Activated CD4-positive, alpha-beta T cell treated with anti-CD3 and anti-CD28 coated beads for 36 hours (primary cell): Measurements from ENCODE around the gene PRDM16. TPM values are rescaled to one million over a fixed set of nuclear protein-coding genes. Genes with fewer than 3 reads are reported as not detected.

ENCODE experiments used
- ATAC-seq: fragments of 200-7000 bp; cut with Tn5 transposase; one replicate; pipeline ENCODE4 v1.10.0; 2021; ENCODE audit warnings: mild to moderate bottlenecking, moderate library complexity
- CTCF ChIA-PET: fragments of 350-600 bp; sonication (Branson Sonifier 250); formaldehyde crosslinking; loops from one replicate; lab custom pipeline; 2021; ENCODE audit warnings: antibody characterized with exemption; lab: Charles Lee
- POLR2A ChIA-PET: fragments of 350-600 bp; sonication (Branson Sonifier 250); formaldehyde crosslinking; loops from one replicate; lab custom pipeline; 2021; ENCODE audit warnings: antibody characterized with exemption, inconsistent platforms; lab: Charles Lee
- DNase-seq: peaks from one replicate; pipeline ENCODE4 v3.0.0-alpha.2; 2020
- H3K27ac Mint-ChIP-seq: one replicate; pipeline ENCODE4 v1.8.0; 2021; ENCODE audit warnings: mixed read lengths
- H3K27me3 Mint-ChIP-seq: one replicate; pipeline ENCODE4 v1.8.0; 2021; ENCODE audit warnings: mixed read lengths
- H3K36me3 Mint-ChIP-seq: one replicate; pipeline ENCODE4 v1.8.0; 2021; ENCODE audit warnings: low read depth, mixed read lengths
- H3K4me1 Mint-ChIP-seq: one replicate; pipeline ENCODE4 v1.8.0; 2021; ENCODE audit warnings: mixed read lengths
- H3K4me3 Mint-ChIP-seq: one replicate; pipeline ENCODE4 v1.8.0; 2021; ENCODE audit warnings: mild to moderate bottlenecking, moderate library complexity, mixed read lengths
- H3K9me3 Mint-ChIP-seq: one replicate; pipeline ENCODE4 v1.8.0; 2021; ENCODE audit warnings: low read depth, mixed read lengths
- intact Hi-C, 2 experiments: fragments of 100-400 bp; cut with DNase I in 1 of 2; cut with micrococcal nuclease in 1 of 2; formaldehyde crosslinking; loops; one replicate each; pipeline versions ENCODE4 v1.14.2 to v1.15.1; 2022 to 2024; cut with DNase I, micrococcal nuclease
- total RNA-seq, 2 experiments: library from RNA; stranded (reverse); gene quantifications; one replicate each; pipeline ENCODE4 v1.2.3, GENCODE V29; 2021

The PRDM16 gene
- total RNA-seq, 2 experiments from 2014 or later: 0.32 TPM; not detected in 1

DNA sequence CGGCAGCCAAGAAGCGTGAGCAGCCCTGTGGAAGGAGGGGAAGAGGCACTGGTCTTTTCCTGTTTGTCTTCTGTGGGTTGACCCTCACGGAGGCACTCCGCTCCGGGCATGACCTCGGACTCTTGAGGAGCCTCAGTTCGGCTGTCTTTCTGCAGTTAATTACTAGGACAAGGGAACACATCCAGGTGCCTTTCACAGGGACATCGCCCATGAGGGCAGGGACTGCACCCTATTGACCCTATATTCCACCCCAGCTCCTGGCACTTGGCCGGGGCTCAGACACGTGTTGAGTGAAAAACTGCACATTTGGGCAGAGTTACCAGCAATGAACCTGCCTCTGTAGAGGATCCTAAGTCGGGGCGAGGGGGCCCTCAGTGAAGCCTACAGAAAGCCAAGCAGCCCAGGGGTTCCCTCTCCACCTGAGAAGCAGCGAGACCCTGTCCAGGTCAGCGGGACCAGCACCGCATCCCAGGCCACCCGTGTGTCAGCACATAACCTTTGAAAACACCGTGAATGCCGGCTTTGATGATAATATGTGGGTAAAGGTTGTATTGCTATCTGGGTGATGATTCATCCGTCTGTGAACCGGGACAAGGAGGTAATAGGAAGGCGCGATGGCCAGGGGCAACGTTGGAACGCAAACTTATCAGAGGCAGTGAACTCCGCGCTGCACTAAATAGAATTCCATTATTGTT is 224.0 kb downstream of the PRDM16 start:
- intact Hi-C loops: no loop called here
- ChIA-PET CTCF (no interaction called here), POLR2A (no interaction called here)
- Mint-ChIP-seq H3K4me1 (no peaks in the 10 kb centered on the region), H3K27ac (no peak overlapping the region), H3K27me3 (no peaks in the 10 kb centered on the region), H3K36me3 (no peaks in the 10 kb centered on the region), H3K4me3 (no peak overlapping the region), H3K9me3 (no peaks in the 10 kb centered on the region)
- DNase-seq (no peak), ATAC-seq (no peak)

DNA sequence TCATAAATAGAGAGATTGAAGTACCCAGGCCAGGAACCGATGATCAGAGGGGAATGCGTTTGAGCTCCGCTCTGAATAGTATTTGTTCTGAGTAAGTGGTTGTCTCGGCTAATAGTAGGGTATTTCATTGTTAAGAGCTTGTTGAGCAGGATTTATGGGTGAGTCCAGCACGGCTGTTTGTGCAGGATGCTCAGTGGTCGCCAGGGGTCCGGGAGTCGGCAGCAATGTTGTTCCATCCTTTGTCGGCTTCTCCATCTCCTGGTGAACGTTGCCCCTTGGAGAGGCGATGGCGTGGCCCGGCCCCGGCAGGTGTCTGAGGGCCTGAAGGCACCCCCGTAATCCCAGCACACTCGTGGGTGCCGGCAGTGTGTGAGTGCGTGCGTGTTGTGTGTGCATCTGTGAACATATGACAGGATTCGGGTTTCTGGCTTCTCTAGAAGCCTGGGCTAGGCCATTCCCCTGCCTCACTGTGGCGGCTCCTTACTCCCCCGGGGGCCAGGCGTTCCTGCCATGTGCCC is 224.6 kb downstream of the PRDM16 start:
- no peak overlapping the region for H3K27ac Mint-ChIP-seq
- intact Hi-C loops: no loop called here
- ChIA-PET POLR2A (no interaction called here), CTCF (no interaction called here)
- no peak overlapping the region for H3K4me3 Mint-ChIP-seq
- H3K4me1 Mint-ChIP-seq: no peaks in the 10 kb centered on the region
- H3K36me3 Mint-ChIP-seq: no peaks in the 10 kb centered on the region
- H3K27me3 Mint-ChIP-seq: no peaks in the 10 kb centered on the region
- ATAC-seq (no peak), DNase-seq (no peak)
- H3K9me3 Mint-ChIP-seq: no peaks in the 10 kb centered on the region

- no peak overlapping the region for H3K27ac Mint-ChIP-seq
- no peak for DNase-seq
- no peaks in the 10 kb centered on the region for H3K9me3 Mint-ChIP-seq
- intact Hi-C loops: no loop called here
- ChIA-PET CTCF (no interaction called here), POLR2A (no interaction called here)
- no peaks in the 10 kb centered on the region for H3K4me1 Mint-ChIP-seq
- H3K27me3 Mint-ChIP-seq: no peaks in the 10 kb centered on the region
- no peak for ATAC-seq
- H3K4me3 Mint-ChIP-seq: no peak overlapping the region
- H3K36me3 Mint-ChIP-seq: no peaks in the 10 kb centered on the region
Measured at GRCh38 chr1:3294450-3294849, 225.4 kb downstream of the PRDM16 start.

GRCh38 chr1:3295846-3296245 is 226.8 kb downstream of the PRDM16 start:
- no peaks in the 10 kb centered on the region for H3K36me3 Mint-ChIP-seq
- H3K9me3 Mint-ChIP-seq: no peaks in the 10 kb centered on the region
- CTCF ChIA-PET: interaction anchor here (0.6 kb wide), 1 partner anchor 36 kb away, joined by 3 read pairs; no protein-coding TSS in a partner anchor
- no peaks in the 10 kb centered on the region for H3K4me1 Mint-ChIP-seq
- no peaks in the 10 kb centered on the region for H3K27me3 Mint-ChIP-seq
- DNase-seq (no peak), ATAC-seq (no peak)
- intact Hi-C loops: no loop called here
- no peak overlapping the region for H3K27ac Mint-ChIP-seq
- POLR2A ChIA-PET: no interaction called here
- no peak overlapping the region for H3K4me3 Mint-ChIP-seq

DNA sequence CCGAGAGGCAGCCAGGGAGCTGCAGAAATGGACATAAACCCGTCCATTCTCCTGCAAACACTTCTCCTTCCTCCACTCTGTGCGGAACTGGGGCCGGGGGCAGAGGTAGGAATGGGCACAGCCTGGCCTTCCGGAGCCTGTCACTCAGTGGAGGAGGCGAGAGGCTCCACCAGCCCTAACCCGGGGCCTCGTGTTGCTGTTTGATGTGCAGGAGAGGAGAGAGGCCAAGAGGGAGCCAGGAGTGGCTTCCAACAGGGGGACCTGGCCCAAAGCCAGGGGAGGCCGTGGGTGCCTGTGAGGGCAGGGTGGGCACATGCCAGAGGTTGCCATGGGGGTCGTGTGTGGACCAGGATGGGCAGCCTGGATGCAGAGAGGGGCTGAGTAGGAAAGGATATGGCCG is 227.3 kb downstream of the PRDM16 start:
- intact Hi-C loops: no loop called here
- Mint-ChIP-seq H3K4me3 (no peak overlapping the region), H3K4me1 (no peaks in the 10 kb centered on the region), H3K27ac (no peak overlapping the region), H3K27me3 (no peaks in the 10 kb centered on the region), H3K36me3 (no peaks in the 10 kb centered on the region), H3K9me3 (no peaks in the 10 kb centered on the region)
- CTCF ChIA-PET: no interaction called here
- ATAC-seq (no peak), DNase-seq (no peak)
- POLR2A ChIA-PET: no interaction called here

GRCh38 chr1:3296826-3297225 is 227.8 kb downstream of the PRDM16 start:
- H3K9me3 Mint-ChIP-seq: no peaks in the 10 kb centered on the region

GRCh38 chr1:3297756-3298155 is 228.8 kb downstream of the PRDM16 start:
- H3K4me3 Mint-ChIP-seq: no peak overlapping the region
- ATAC-seq: no peak
- no peak overlapping the region for H3K27ac Mint-ChIP-seq
- no peaks in the 10 kb centered on the region for H3K4me1 Mint-ChIP-seq
- CTCF ChIA-PET: interaction anchor here (0.6 kb wide), 1 partner anchor 45 kb away, joined by 3 read pairs; no protein-coding TSS in a partner anchor
- no peaks in the 10 kb centered on the region for H3K9me3 Mint-ChIP-seq
- POLR2A ChIA-PET: no interaction called here
- intact Hi-C loops: no loop called here
- no peaks in the 10 kb centered on the region for H3K27me3 Mint-ChIP-seq
- H3K36me3 Mint-ChIP-seq: no peaks in the 10 kb centered on the region
- no peak for DNase-seq

More at GRCh38 chr1:3296826-3297225, 227.8 kb downstream of the PRDM16 start:
- Mint-ChIP-seq H3K4me1 (no peaks in the 10 kb centered on the region), H3K36me3 (no peaks in the 10 kb centered on the region), H3K27me3 (no peaks in the 10 kb centered on the region), H3K27ac (no peak overlapping the region), H3K4me3 (no peak overlapping the region)
- ATAC-seq (no peak), DNase-seq (no peak)
- POLR2A ChIA-PET: no interaction called here
- intact Hi-C loops: no loop called here
- CTCF ChIA-PET: no interaction called here

- H3K27me3 Mint-ChIP-seq: no peaks in the 10 kb centered on the region
- H3K36me3 Mint-ChIP-seq: no peaks in the 10 kb centered on the region
- ChIA-PET POLR2A (interaction anchor here (0.6 kb wide), 1 partner anchor 376 kb away, joined by 3 read pairs; no protein-coding TSS in a partner anchor), CTCF (interaction anchor here (0.6 kb wide), 1 partner anchor 45 kb away, joined by 3 read pairs; no protein-coding TSS in a partner anchor)
- H3K4me1 Mint-ChIP-seq: no peaks in the 10 kb centered on the region
- no peaks in the 10 kb centered on the region for H3K9me3 Mint-ChIP-seq
- intact Hi-C loops: no loop called here
- DNase-seq: no peak
- H3K27ac Mint-ChIP-seq: no peak overlapping the region
- no peak for ATAC-seq
- H3K4me3 Mint-ChIP-seq: no peak overlapping the region
Measured at GRCh38 chr1:3298197-3298596, 229.2 kb downstream of the PRDM16 start.

- Mint-ChIP-seq H3K4me3 (no peak overlapping the region), H3K9me3 (no peaks in the 10 kb centered on the region), H3K27ac (no peak overlapping the region), H3K4me1 (no peaks in the 10 kb centered on the region), H3K36me3 (no peaks in the 10 kb centered on the region), H3K27me3 (peaks cover 2% of the 10 kb centered on the region)
- ChIA-PET CTCF (no interaction called here), POLR2A (no interaction called here)
- DNase-seq (no peak), ATAC-seq (no peak)
- intact Hi-C loops: no loop called here
Measured at GRCh38 chr1:3304246-3304645, 235.2 kb downstream of the PRDM16 start.

- no peaks in the 10 kb centered on the region for H3K36me3 Mint-ChIP-seq
- intact Hi-C loops: no loop called here
- ATAC-seq (no peak), DNase-seq (no peak)
- H3K9me3 Mint-ChIP-seq: no peaks in the 10 kb centered on the region
- POLR2A ChIA-PET: no interaction called here
- CTCF ChIA-PET: no interaction called here
- no peak overlapping the region for H3K27ac Mint-ChIP-seq
- H3K4me1 Mint-ChIP-seq: no peaks in the 10 kb centered on the region
- no peak overlapping the region for H3K4me3 Mint-ChIP-seq
- H3K27me3 Mint-ChIP-seq: peaks cover 2% of the 10 kb centered on the region
Measured at GRCh38 chr1:3304692-3305091, 235.7 kb downstream of the PRDM16 start.

- intact Hi-C loops: no loop called here
- H3K27me3 Mint-ChIP-seq: peaks cover 2% of the 10 kb centered on the region
- no peak overlapping the region for H3K27ac Mint-ChIP-seq
- H3K9me3 Mint-ChIP-seq: no peaks in the 10 kb centered on the region
- no peaks in the 10 kb centered on the region for H3K4me1 Mint-ChIP-seq
- ATAC-seq (no peak), DNase-seq (no peak)
- H3K4me3 Mint-ChIP-seq: no peak overlapping the region
- ChIA-PET CTCF (no interaction called here), POLR2A (no interaction called here)
- H3K36me3 Mint-ChIP-seq: no peaks in the 10 kb centered on the region
Measured at GRCh38 chr1:3305156-3305555, 236.2 kb downstream of the PRDM16 start.

GRCh38 chr1:3306583-3307291 is 237.7 kb downstream of the PRDM16 start:
- Mint-ChIP-seq H3K27ac (no peak overlapping the region), H3K4me1 (no peaks in the 10 kb centered on the region), H3K9me3 (no peaks in the 10 kb centered on the region), H3K27me3 (peaks cover 8% of the 10 kb centered on the region), H3K4me3 (no peak overlapping the region), H3K36me3 (no peaks in the 10 kb centered on the region)
- intact Hi-C loops: no loop called here
- ChIA-PET POLR2A (no interaction called here), CTCF (interaction anchor here (0.6 kb wide), 1 partner anchor 259 kb away, joined by 4 read pairs; no protein-coding TSS in a partner anchor)
- no peak for DNase-seq
- no peak for ATAC-seq
